Stimulated activated CD8-positive, alpha-beta memory T cell treated with anti-CD3 and anti-CD28 coated beads, Interleukin-4, amount 100 ng/mL, for 24 hours (primary cell): ENCODE results near the gene CAT.
"Not testable (repeated sequence)": the region's sequence is repeated elsewhere in the genome, so short reads cannot be mapped to it uniquely, and the experiment has no call there.

Experiments
- DNase-seq: peaks from one replicate; pipeline ENCODE4 v3.0.0-alpha.2; 2020; ENCODE audit warnings: low read depth

The CAT gene

GRCh38 chr11:34438529-34439507, at the start of gene CAT:
TSS of gene CAT (plus strand) at chr11:34438934. CDS start at chr11:34439014, 80 bp downstream.
- DNase-seq = peak; percentile 97

GRCh38 chr11:34394771-34395300, 43.9 kb upstream of the CAT start:
- DNase-seq = no peak

- DNase-seq = no peak
Observed at GRCh38 chr11:34395916-34396550, 42.7 kb upstream of the CAT start.

- DNase-seq = no peak
Observed at GRCh38 chr11:34397120-34397519, 41.6 kb upstream of the CAT start.

- no peak for DNase-seq
Observed at GRCh38 chr11:34397811-34398210, 40.9 kb upstream of the CAT start.

- DNase-seq = no peak
Observed at GRCh38 chr11:34403431-34403830, 35.3 kb upstream of the CAT start.

GRCh38 chr11:34404280-34404679, 34.5 kb upstream of the CAT start:
- no peak for DNase-seq

GRCh38 chr11:34405079-34405858, 33.5 kb upstream of the CAT start:
- DNase-seq = no peak

- DNase-seq = no peak
Observed at GRCh38 chr11:34406413-34406812, 32.3 kb upstream of the CAT start.

GRCh38 chr11:34407121-34407813, 31.5 kb upstream of the CAT start:
- DNase-seq = no peak

- DNase-seq = no peak
Observed at GRCh38 chr11:34408580-34409172, 30.1 kb upstream of the CAT start.

GRCh38 chr11:34411111-34411510, 27.6 kb upstream of the CAT start:
- DNase-seq = no peak

- DNase-seq = no peak
Observed at GRCh38 chr11:34411791-34412190, 26.9 kb upstream of the CAT start.

- DNase-seq = no peak
Observed at GRCh38 chr11:34413263-34413662, 25.5 kb upstream of the CAT start.

- DNase-seq = no peak
Observed at GRCh38 chr11:34415538-34415937, 23.2 kb upstream of the CAT start.

- DNase-seq = no peak
Observed at GRCh38 chr11:34416088-34416487, 22.6 kb upstream of the CAT start.

- no peak for DNase-seq
Observed at GRCh38 chr11:34416766-34417165, 22.0 kb upstream of the CAT start.

- no peak for DNase-seq
Observed at GRCh38 chr11:34417202-34417601, 21.5 kb upstream of the CAT start.

GRCh38 chr11:34419158-34419557, 19.6 kb upstream of the CAT start:
- no peak for DNase-seq

GRCh38 chr11:34423300-34423699, 15.4 kb upstream of the CAT start:
- DNase-seq = no peak

GRCh38 chr11:34424826-34425225, 13.9 kb upstream of the CAT start:
- not testable (repeated sequence) for DNase-seq
